HCT116 (cell line): ENCODE results near the gene IRF9.

ENCODE experiments used
- CEBPB ChIP-seq: IDR thresholded peaks from 2 replicates; pipeline ENCODE4 v1.6.1; 2012; ENCODE audit warnings: low read depth
- CTCF ChIP-seq, 3 experiments: fragments of 200-600 bp in 1 of 3; sonication (generic) in 1 of 3; IDR thresholded peaks in 2 of 3; conservative IDR thresholded peaks in 1 of 3; 2 replicates each; pipeline ENCODE4 v1.5.1; 2012 to 2017; ENCODE audit warnings: low read depth in 2 of 3, low read length in 2 of 3, antibody characterized with exemption in 1 of 3, borderline replicate concordance in 1 of 3, control low read depth in 1 of 3, mild to moderate bottlenecking in 1 of 3, mixed read lengths in 1 of 3, mixed run types in 1 of 3, moderate library complexity in 1 of 3; ENCODE audit not compliant: insufficient read depth in 1 of 3
- EGR1 ChIP-seq: IDR thresholded peaks from 2 replicates; pipeline ENCODE4 v1.6.1; 2012; ENCODE audit warnings: low read depth
- ELF1 ChIP-seq: IDR thresholded peaks from 2 replicates; pipeline ENCODE4 v1.6.1; 2012; ENCODE audit warnings: low read depth, borderline replicate concordance
- EZH2 ChIP-seq: fragments of 200-600 bp; sonication (generic); IDR thresholded peaks from 2 replicates; pipeline ENCODE4 v1.6.1; 2017; ENCODE audit warnings: antibody characterized with exemption, mixed run types
- EZH2phosphoT487 ChIP-seq: fragments of 200-600 bp; IDR thresholded peaks from 2 replicates; pipeline ENCODE4 v1.6.1; 2018; ENCODE audit warnings: antibody characterized with exemption, borderline replicate concordance
- JUND ChIP-seq: IDR thresholded peaks from 2 replicates; pipeline ENCODE4 v1.6.1; 2012
- POLR2A ChIP-seq: IDR thresholded peaks from 2 replicates; pipeline ENCODE4 v1.7.0; 2011; ENCODE audit warnings: borderline replicate concordance; ENCODE audit not compliant: insufficient read depth, insufficient read length; ENCODE audit errors: extremely low read depth
- POLR2AphosphoS5 ChIP-seq: IDR thresholded peaks from 2 replicates; pipeline ENCODE4 v1.6.1; 2011; ENCODE audit warnings: mild to moderate bottlenecking, low read depth, low read length, moderate library complexity
- RAD21 ChIP-seq: IDR thresholded peaks from 2 replicates; pipeline ENCODE4 v1.6.1; 2012; ENCODE audit warnings: low read depth, mild to moderate bottlenecking
- SRF ChIP-seq: IDR thresholded peaks from 2 replicates; pipeline ENCODE4 v1.6.1; 2012; ENCODE audit warnings: low read depth
- YY1 ChIP-seq: IDR thresholded peaks from 2 replicates; pipeline ENCODE4 v1.6.1; 2011; ENCODE audit warnings: low read length, low read depth, moderate library complexity, mild to moderate bottlenecking; ENCODE audit not compliant: insufficient replicate concordance; ENCODE audit errors: extremely low read depth
- ZFX ChIP-seq: fragments of 450-650 bp; IDR thresholded peaks from 2 replicates; pipeline ENCODE4 v1.6.1; 2017
- TF ChIP-seq, protein P1 (sequence below): IDR thresholded peaks from 2 replicates; pipeline ENCODE4 v1.6.1; 2012

DNA sequence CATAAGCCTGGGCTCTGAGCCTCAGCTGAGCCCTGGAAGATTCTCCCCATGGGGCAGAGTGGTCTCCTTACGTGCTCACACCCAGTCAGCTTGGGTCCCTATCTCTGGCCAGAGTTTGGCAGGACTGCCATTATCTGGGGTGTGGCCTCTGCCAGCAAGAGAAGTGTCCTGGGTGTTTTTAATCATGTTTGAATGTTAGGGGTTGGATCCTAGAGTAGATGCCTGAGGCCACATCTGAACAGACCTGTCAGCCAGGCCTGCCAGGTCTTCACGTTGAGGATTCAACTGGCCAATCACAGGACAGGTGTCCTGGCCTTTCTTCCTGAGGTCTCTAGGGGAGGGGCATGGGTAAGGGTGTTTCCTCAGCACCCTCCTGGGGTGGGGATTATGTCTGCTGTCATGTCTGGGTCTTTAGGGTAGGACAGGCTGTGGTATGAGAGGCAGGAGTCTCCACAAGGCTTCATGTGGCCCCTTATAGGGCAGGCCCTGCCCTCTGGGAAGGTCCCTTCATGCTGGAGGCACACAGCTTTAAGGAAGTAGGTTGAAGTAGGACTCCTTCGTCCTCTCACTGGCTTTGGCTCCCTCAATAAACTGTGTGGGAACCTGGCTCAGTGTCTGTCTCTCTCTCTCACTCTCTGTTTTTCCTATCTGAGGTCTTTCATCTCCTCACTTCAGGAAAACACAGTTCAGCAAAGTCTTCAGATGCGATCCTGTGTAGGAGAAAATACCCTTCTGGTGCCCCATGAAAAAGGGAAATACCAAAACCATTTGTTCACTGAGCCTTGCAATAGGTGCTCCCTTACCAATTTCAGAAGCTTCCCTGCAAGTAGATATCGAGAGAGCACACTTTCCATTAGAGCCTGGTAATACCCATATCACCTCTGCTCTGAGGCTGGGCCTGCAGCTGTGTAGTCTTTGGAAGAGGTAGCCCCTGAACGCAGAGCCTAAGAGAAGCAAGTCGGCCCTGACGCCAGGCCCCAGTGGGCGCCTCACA is 37.3 kb upstream of the IRF9 start:
- no peak for TF ChIP-seq CTCF (IDR thresholded peaks at IDR 0.05 in 2 of 3, conservative IDR thresholded peaks at IDR 0.05 in 1 of 3; ENCODE audit: borderline replicate concordance in 1 of 3, insufficient read depth in 1 of 3, low read depth in 2 of 3, low read length in 2 of 3)
- no peak for TF ChIP-seq EZH2phosphoT487
- TF ChIP-seq JUND = no peak
- no peak for TF ChIP-seq CEBPB
- no peak for TF ChIP-seq SRF
- no peak for TF ChIP-seq EZH2
- TF ChIP-seq EGR1 = no peak
- TF ChIP-seq POLR2A = no peak
- TF ChIP-seq ZFX = no peak
- TF ChIP-seq RAD21 = no peak
- TF ChIP-seq, protein P1, sequence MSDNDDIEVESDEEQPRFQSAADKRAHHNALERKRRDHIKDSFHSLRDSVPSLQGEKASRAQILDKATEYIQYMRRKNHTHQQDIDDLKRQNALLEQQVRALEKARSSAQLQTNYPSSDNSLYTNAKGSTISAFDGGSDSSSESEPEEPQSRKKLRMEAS = no peak
- TF ChIP-seq YY1 = no peak
- TF ChIP-seq ELF1 = no peak
- TF ChIP-seq POLR2AphosphoS5 = no peak
